ENCODE results near the gene CSTF3. TPM values are rescaled to one million over a fixed set of nuclear protein-coding genes. Genes with fewer than 3 reads are reported as not detected.
A peak's percentile ranks its signal among the peaks of the same experiment; 100 is the strongest.

The CSTF3 gene
- total and polyA plus RNA-seq, 9 of the 15 experiments (the other 6 are each of a cell fraction or from before 2014, with no cell fraction given): 37.0 to 111 (median 61.0) TPM

- TF ChIP-seq, protein P1, sequence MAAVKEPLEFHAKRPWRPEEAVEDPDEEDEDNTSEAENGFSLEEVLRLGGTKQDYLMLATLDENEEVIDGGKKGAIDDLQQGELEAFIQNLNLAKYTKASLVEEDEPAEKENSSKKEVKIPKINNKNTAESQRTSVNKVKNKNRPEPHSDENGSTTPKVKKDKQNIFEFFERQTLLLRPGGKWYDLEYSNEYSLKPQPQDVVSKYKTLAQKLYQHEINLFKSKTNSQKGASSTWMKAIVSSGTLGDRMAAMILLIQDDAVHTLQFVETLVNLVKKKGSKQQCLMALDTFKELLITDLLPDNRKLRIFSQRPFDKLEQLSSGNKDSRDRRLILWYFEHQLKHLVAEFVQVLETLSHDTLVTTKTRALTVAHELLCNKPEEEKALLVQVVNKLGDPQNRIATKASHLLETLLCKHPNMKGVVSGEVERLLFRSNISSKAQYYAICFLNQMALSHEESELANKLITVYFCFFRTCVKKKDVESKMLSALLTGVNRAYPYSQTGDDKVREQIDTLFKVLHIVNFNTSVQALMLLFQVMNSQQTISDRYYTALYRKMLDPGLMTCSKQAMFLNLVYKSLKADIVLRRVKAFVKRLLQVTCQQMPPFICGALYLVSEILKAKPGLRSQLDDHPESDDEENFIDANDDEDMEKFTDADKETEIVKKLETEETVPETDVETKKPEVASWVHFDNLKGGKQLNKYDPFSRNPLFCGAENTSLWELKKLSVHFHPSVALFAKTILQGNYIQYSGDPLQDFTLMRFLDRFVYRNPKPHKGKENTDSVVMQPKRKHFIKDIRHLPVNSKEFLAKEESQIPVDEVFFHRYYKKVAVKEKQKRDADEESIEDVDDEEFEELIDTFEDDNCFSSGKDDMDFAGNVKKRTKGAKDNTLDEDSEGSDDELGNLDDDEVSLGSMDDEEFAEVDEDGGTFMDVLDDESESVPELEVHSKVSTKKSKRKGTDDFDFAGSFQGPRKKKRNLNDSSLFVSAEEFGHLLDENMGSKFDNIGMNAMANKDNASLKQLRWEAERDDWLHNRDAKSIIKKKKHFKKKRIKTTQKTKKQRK (IDR thresholded peaks at IDR 0.05; ENCODE audit: borderline replicate concordance, low read depth, low read length): no peak
- TF ChIP-seq TRIM24 (IDR thresholded peaks at IDR 0.05): peak; percentile 93 to 96
- TF ChIP-seq BRCA1 (IDR thresholded peaks at IDR 0.05): no peak
- TF ChIP-seq BRCA1 (CRISPR knock-in tag; IDR thresholded peaks at IDR 0.05): no peak
- peak; percentile 50; the same call in 1 of the 2 replicates for TF ChIP-seq ZNF24 (IDR thresholded peaks at IDR 0.05)
- no peak for TF ChIP-seq HMG20B (CRISPR knock-in tag; IDR thresholded peaks at IDR 0.05)
- TF ChIP-seq HIVEP1 (CRISPR knock-in tag; IDR thresholded peaks at IDR 0.05): no peak
- no peak for TF ChIP-seq NR4A1 (CRISPR knock-in tag; IDR thresholded peaks at IDR 0.05)
- peak; percentile 90 for TF ChIP-seq NR4A1 (tag; IDR thresholded peaks at IDR 0.05)
- TF ChIP-seq, protein P2, sequence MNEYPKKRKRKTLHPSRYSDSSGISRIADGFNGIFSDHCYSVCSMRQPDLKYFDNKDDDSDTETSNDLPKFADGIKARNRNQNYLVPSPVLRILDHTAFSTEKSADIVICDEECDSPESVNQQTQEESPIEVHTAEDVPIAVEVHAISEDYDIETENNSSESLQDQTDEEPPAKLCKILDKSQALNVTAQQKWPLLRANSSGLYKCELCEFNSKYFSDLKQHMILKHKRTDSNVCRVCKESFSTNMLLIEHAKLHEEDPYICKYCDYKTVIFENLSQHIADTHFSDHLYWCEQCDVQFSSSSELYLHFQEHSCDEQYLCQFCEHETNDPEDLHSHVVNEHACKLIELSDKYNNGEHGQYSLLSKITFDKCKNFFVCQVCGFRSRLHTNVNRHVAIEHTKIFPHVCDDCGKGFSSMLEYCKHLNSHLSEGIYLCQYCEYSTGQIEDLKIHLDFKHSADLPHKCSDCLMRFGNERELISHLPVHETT (CRISPR knock-in tag; conservative IDR thresholded peaks at IDR 0.05 in 1 of 2, IDR thresholded peaks at IDR 0.05 in 1 of 2): peak in 1 of 2 experiments; percentile 87; a peak in 2 of 4 replicates
- peak; percentile 96 for TF ChIP-seq SUPT5H (IDR thresholded peaks at IDR 0.05)
- TF ChIP-seq PML (IDR thresholded peaks at IDR 0.05; ENCODE audit: low read length): peak; percentile 88
- no peak for TF ChIP-seq ZNF77 (CRISPR knock-in tag; IDR thresholded peaks at IDR 0.05)
- peak; percentile 66; the same call in 1 of the 2 replicates for TF ChIP-seq ETV5 (CRISPR knock-in tag; IDR thresholded peaks at IDR 0.05; ENCODE audit: low read depth)
- 0 out of 2 replicates have a peak, but pooled peaks have one; percentile 6 for TF ChIP-seq ZNF316 (IDR thresholded peaks at IDR 0.05)
- peak; percentile 100 for TF ChIP-seq RB1 (IDR thresholded peaks at IDR 0.05; ENCODE audit: low read depth)
- no peak; the same call in 1 of the 2 replicates for TF ChIP-seq ZNF644 (tag; IDR thresholded peaks at IDR 0.05; ENCODE audit: low read depth)
- TF ChIP-seq JUN (IDR thresholded peaks at IDR 0.05; ENCODE audit: borderline replicate concordance, low read depth, low read length): peak; percentile 98
- TF ChIP-seq JUN (CRISPR knock-in tag; IDR thresholded peaks at IDR 0.05; ENCODE audit: borderline replicate concordance): peak; percentile 80; the same call in 1 of the 2 replicates
- TF ChIP-seq ELK3 (CRISPR knock-in tag; IDR thresholded peaks at IDR 0.05): no peak
- TF ChIP-seq TRIM28 (IDR thresholded peaks at IDR 0.05): 0 out of 2 replicates have a peak, but pooled peaks have one; percentile 37
- TF ChIP-seq E2F3 (CRISPR knock-in tag; IDR thresholded peaks at IDR 0.05): peak; percentile 99
- TF ChIP-seq, protein P3, sequence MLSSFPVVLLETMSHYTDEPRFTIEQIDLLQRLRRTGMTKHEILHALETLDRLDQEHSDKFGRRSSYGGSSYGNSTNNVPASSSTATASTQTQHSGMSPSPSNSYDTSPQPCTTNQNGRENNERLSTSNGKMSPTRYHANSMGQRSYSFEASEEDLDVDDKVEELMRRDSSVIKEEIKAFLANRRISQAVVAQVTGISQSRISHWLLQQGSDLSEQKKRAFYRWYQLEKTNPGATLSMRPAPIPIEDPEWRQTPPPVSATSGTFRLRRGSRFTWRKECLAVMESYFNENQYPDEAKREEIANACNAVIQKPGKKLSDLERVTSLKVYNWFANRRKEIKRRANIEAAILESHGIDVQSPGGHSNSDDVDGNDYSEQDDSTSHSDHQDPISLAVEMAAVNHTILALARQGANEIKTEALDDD (IDR thresholded peaks at IDR 0.05): no peak
Measured at GRCh38 chr11:33161120-33162005, at the start of gene CSTF3 (continued).
